NCI-H2227 treated with DMSO at 0.1 percent for 48 hours (cell line): ENCODE measurements around the gene AP4S1.
"Not testable (repeated sequence)": the region's sequence is repeated elsewhere in the genome, so short reads cannot be mapped to it uniquely, and the experiment has no call there.

ENCODE experiments used
- DNase-seq: peaks from one replicate; lab custom pipeline; 2025; lab: John Stamatoyannopoulos, UW

Gene AP4S1, protein sequence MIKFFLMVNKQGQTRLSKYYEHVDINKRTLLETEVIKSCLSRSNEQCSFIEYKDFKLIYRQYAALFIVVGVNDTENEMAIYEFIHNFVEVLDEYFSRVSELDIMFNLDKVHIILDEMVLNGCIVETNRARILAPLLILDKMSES

GRCh38 chr14:31025367-31026076, at the start of gene AP4S1:
Gene AP4S1, plus strand, starts transcription at chr14:31025649. Its CDS starts 40,548 bp downstream, at chr14:31066197.
- DNase-seq: peak; percentile 37

DNA sequence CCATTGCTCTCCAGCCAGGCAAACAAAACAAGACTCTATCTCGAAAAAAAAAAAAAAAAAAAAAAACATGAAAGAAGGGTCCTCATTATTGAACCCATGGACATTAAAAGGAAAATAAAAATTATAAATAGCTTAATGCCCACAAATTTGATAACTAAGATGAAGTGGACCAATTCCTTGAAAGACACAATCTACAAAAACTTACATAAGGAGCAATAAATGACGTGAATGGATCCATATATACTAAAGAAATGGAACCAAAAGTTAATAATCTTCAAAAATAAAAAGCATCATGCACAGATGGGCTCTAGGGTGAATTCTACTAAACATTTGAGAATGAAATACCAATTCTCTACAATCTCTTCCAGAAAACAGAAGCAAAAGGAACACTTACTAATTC, 47.7 kb upstream of the AP4S1 start:
- no peak for DNase-seq

- DNase-seq: peak; percentile 15
Observed at GRCh38 chr14:30980106-30980704, 45.2 kb upstream of the AP4S1 start.

GRCh38 chr14:30980980-30981379, 44.5 kb upstream of the AP4S1 start:
- no peak for DNase-seq

DNA sequence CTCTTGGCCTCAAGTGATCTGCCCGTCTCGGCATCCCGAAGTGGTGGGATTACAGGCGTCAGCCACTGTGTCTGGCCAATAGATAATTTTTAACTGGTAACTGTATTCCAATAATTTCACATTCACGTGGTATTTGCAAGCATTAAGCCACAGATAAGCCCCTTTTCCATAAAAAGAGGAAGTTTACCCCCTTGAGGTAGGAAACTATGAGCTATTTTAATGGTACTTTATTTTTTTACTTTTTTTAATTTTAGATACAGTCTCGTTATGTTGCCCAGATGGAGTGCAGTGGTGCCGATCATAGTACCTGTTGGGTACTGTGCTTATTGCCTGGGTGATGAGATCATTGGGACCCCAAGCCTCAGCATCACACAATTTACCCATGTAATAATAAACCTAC, 42.9 kb upstream of the AP4S1 start:
- no peak for DNase-seq

- no peak for DNase-seq
Observed at GRCh38 chr14:30983858-30984257, 41.6 kb upstream of the AP4S1 start.

GRCh38 chr14:30985796-30986195, 39.7 kb upstream of the AP4S1 start:
- DNase-seq: no peak

DNA sequence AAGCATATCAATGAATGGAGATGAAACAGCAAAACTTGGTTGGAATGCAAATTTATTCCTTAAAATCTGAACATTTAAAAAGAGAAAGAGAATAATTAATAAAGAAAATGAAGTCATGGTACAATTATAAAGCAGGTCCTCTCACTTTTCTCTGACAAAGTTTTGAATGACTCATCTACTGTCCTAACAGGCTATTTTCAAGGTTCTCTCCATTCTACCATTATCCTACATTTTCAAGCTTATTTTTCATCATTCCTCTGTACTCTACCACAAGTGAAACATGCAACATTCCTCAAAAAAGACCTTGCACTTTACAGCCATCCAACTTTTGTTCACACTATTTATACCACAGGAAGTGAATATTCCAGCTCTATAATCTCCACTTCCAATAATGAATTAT, 36.9 kb upstream of the AP4S1 start:
- no peak for DNase-seq

DNA sequence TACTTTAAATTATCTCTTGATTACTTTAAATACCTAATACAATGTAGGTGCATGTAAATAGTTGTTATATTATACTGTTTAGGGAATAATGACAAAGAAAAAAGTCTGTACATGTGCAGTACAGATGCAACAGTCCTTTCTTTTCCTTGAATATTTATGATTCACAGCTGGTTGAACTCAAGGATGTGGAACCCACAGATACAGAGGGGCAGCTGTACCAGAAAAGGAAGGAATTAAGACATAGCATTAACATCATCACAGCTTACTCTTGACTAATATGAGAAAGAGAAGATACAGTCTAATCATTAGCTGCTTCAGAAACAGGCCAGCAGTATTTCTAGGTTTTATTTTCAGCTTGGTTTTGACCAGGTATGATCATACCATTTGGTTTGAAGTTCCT, 34.7 kb upstream of the AP4S1 start:
- no peak for DNase-seq

- no peak for DNase-seq
Observed at GRCh38 chr14:30991408-30991807, 34.0 kb upstream of the AP4S1 start.

DNA sequence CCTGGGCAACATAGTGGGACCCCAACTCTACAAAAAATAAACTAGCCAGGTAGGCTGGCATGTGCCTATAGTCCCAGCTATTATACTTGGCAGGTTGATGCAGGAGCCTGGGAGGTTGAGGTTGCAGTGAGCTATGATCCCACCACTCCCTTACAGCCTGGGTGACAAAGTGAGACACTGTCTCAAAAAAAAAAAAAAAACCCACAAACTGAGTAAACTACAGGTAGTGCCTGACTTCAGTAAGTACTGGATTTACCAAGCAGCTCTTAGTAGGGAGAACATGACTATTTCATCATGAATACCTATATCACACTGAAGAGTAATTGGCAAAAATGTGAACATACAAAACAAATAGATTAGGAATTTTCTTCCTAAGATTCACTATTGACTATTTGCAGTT, 32.4 kb upstream of the AP4S1 start:
- no peak for DNase-seq

DNA sequence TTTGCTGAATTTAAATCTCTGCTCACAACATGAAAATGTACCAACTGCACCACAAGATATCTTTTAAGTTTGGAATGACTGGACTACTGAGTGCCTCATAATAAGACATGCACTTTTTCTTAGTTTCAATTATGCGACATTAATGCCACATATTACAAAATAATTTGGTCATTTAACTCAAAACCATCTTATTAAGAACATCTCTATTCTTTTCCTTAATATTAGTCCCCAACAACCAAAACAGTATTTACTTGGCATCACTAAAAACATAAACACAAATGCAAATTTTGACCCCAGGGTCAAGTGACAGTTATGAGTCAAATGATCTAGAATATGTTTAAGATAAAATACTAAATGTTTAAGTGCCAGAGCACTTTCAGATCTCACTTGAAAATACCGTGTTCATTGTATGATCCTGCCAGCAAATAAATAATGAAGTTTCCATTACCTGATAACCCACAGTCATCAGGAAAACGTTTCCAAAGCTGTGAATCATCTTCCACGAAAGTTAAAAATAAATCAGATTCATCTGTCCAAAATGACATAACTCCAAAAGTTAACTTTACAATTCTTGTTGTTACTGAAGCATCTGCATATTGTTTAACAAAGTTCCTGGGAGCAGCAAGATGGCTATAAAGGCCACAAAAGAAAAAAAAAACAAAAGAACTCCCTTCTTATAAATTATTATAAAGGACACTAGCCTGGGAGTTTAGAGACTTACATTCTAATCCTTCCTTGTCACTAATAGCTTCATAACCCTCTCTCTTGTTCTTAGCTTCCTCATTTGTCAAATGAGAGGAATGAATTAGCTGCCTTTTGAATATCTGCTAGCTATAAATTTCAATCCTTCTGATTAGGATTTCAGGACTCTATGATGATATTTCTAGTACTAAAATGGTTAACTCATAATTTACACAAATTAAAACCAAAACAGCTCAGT, 30.5 kb upstream of the AP4S1 start:
- DNase-seq: no peak

- DNase-seq: no peak
Observed at GRCh38 chr14:30995689-30996088, 29.8 kb upstream of the AP4S1 start.

DNA sequence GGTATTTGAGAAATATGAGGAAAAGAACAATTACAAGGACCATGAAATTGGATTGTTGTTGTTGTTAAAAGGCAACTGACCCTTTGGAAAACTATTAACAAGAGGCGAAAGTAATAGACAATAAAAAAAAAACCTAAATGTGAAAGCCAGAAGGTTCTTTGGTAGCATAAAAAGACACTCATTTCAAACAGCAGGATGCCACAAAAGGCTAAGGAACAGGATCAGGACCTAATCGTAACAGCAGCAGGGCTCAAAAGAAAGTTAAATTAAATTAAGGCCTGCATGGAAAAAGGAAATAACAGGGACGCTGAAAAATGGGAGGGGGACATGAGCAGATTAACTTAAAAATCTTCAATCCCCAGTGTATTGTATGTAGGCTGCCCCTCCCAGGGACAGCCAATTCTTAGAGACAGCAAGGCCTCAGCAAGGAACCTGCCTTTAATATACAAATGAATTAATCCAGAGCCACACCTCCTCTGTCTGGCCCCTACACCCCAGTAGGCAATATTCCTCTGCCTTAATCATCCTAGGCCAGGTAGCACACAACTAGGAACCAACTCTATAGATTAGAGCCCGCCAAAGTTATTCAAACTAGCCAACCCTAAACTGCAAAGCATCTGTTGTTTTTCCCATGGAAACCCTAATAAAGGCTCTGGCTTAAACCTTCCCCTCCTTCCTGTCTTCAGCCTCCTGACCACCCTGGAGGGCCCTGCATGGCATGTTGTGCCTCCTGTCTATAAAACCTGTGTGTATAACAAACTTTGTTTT, 28.4 kb upstream of the AP4S1 start:
- DNase-seq: no peak

DNA sequence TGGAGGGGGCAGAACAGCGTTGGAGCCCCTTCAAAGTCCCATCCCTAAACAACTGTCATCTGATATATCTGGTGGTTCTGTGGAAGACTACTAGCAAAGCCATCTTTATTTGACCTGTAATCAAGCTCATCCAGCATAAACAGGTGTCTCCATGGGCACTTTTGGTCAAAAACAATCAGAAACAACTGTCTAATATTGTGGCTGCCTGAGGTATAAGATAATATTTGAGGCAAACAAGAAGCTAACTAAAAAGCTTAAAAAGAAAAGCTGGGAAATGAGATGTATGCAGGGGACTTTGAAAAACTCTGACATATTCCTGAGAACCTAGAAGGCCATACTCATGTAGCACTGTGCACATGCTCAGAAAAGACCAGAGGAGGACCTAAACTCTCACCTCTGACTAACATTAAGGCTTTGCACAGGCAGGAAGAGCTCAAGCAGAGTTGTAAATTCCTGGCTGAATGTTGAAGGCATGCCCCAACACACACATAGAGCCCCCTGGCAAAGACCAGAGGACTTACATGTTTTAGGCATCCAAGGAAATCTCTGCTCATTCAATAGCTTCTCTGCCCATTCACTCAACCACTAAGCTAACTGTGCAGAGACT, 27.2 kb upstream of the AP4S1 start:
- DNase-seq: no peak

DNA sequence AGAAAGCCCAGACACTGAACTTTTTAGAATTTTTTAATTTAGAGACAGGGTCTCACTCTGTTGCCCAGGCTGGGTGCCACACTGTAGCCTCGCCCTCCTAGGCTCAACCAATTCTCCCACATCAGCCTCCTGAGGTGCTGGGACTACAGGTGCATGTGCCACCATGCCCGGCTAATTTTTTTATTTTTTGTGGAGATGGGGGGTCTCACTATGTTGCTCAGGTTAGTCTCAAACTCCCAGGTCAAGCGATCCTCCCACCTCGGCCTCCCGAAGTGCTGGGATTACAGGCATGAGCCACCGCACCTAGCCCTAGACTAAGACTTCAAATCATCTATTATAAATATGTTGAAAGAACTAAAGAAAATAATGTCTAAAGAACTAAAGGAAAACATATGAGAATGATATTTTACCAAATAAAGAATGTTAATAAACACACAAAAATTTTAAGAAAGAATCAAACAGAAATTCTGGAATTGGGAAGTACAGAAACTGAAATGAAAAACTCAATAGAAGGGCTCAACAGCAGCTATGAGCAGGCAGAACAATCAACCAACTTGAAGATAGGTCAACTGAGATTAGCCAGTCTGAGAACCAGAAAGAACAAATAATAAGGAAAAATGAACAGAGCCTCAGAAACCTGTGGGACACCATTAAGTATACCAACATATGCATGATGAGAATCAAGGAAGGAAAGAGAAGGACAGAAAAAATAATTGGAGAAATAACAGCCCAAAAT, 26.2 kb upstream of the AP4S1 start:
- DNase-seq: no peak

DNA sequence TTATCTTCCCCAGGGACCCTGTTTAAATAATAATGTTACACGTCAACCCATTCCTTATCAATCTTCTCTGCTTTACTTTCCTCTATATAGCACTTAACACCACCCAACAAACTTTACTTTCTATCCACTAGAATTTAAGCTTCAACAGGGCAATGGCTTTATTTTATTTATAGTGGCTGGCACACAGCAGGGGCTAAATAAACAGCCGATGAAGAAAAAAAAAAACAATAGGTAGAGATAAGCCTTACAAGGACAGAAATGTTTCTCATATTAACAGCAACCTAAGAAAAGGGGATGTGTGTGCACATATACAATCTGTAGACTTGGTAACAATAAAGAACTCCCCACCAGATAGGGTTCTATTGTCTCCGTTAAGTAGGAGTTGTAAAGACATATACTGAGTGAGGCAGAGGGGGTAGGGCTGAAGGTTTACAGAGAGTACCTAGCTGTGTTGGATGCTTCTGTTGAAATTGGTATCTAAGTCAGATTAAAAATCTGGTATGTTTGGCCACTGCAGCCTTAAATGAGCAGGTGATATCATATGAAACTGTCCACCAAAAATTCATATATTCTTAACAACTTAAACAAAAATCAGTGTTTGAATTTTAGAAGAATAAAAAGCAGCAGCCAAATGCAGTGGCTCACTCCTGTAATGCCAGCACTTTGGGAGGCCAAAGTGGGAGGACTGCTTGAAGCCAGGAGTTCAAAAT, 24.7 kb upstream of the AP4S1 start:
- no peak for DNase-seq

- no peak for DNase-seq
Observed at GRCh38 chr14:31001339-31001658, 24.1 kb upstream of the AP4S1 start.

- no peak for DNase-seq
Observed at GRCh38 chr14:31003284-31003683, 22.2 kb upstream of the AP4S1 start.

DNA sequence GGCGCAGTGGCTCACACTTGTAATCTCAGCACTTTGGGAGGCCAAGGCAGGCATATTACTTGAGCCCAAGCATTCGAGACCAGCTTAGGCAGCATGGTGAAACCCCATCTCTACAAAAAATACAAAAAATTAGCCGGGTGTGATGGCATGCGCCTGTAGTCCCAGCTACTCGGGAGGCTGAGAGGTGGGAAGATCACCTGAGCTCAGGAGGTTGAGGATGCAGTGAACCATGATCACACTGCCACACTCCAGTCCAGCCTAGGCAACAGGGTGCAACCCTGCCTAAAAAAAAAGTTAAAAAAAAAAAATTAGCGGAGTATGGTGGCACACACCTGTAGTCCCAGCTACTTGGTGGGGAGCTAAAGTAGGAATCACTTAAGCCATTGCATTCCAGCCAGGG, 21.4 kb upstream of the AP4S1 start:
- DNase-seq: not testable (repeated sequence)
